NCI-H2081 treated with DMSO at 0.1 percent for 48 hours (cell line): ENCODE measurements around the gene ANGEL2.
A peak's percentile ranks its signal among the peaks of the same experiment; 100 is the strongest.
"Not testable (repeated sequence)": the region's sequence is repeated elsewhere in the genome, so short reads cannot be mapped to it uniquely, and the experiment has no call there.

ENCODE experiments used
- DNase-seq: peaks from one replicate; lab custom pipeline; 2025; lab: John Stamatoyannopoulos, UW

ANGEL2 gene, protein sequence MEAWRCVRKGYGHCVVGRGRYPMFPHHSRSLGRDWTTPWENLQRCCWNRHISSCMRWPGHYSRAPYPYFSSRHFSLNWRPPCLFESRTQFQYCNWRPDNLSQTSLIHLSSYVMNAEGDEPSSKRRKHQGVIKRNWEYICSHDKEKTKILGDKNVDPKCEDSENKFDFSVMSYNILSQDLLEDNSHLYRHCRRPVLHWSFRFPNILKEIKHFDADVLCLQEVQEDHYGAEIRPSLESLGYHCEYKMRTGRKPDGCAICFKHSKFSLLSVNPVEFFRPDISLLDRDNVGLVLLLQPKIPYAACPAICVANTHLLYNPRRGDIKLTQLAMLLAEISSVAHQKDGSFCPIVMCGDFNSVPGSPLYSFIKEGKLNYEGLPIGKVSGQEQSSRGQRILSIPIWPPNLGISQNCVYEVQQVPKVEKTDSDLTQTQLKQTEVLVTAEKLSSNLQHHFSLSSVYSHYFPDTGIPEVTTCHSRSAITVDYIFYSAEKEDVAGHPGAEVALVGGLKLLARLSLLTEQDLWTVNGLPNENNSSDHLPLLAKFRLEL

DNA sequence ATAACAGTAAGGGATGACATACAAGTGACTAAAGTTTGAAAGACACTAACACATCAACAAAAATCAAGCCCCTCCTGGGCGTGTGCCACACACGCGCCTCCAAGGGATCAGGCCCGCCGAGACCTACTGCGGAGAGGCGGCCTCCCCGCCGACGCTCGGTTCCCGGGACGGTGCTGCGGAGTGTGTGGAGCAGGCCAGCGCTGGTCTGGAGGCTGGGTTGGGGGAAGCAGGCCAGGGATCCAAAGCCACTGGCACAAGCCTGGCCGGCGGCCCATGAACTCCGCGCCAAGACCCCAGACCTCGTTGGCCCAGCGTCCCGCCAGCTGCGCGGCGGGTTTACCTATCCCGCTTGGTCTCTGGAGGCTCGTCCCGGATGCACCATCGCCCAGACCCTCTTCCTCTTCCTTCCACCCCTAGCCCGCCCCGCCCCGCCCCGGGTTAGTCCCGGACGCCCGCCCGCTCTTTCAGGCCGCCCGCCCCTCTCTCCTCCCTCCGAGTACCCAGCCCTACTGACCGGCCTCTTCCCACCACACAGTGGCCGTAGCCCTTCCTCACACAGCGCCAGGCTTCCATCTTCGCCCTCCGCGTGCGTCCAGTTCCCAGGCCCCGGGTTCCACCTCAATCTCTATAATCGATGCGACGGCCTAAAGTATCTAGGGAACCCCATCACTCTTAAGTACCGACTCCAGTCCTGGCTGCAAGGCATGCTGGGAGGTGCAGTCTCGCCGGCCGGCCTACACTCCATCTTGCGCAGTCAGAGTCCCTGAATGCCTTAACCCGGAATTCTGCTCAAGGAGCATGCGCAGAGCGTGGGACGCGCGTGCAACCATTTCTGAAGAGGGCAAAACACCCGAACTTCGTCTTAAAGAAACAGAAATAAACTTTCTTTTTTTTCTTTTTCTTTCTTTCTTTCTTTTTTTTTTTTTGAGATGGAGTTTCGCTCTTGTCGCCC, at the start of gene ANGEL2:
Gene ANGEL2, minus strand, starts transcription at position 769 of the 952 bp plus-strand sequence. Its CDS starts 196 bp downstream, at position 573.
- DNase-seq = peak; percentile 83

DNA sequence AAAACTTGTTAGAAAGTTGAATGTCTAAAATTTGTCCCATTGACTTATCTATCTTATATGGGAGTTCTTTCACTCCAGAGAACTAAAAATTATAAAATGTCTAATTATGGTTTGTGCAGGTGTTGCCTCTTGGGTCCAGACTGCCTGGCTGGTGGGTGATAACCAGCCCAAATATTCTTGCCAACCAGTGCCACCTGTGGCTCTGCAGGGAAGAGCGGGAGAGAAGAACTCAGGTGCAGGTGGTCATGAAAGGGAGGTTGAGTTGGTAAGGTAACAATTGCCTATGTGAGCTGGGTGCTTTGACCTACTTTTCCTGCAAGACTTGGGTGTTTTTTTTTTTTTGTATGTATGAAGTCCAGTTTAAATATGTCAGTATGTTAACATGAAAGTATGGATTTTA, 45.6 kb upstream of the ANGEL2 start:
- no peak for DNase-seq

DNA sequence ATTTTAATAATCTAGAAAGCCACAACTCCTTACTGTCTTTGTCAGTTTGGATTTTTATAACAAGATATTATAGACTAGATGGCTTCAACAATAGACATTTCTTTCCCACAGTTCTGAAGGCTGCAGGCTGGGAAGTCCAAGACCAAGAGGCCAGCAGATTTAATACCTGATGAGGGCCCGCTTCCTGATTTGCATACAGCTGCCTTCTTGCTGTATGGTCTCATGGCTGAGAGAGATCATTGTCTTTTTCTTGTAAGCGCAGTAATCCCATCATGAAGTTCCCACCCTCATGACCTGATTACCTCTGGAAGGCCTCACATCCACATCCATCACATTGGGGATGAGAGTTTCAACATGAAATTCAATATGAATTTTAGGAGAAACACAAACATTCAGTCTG, 45.2 kb upstream of the ANGEL2 start:
- no peak for DNase-seq

DNA sequence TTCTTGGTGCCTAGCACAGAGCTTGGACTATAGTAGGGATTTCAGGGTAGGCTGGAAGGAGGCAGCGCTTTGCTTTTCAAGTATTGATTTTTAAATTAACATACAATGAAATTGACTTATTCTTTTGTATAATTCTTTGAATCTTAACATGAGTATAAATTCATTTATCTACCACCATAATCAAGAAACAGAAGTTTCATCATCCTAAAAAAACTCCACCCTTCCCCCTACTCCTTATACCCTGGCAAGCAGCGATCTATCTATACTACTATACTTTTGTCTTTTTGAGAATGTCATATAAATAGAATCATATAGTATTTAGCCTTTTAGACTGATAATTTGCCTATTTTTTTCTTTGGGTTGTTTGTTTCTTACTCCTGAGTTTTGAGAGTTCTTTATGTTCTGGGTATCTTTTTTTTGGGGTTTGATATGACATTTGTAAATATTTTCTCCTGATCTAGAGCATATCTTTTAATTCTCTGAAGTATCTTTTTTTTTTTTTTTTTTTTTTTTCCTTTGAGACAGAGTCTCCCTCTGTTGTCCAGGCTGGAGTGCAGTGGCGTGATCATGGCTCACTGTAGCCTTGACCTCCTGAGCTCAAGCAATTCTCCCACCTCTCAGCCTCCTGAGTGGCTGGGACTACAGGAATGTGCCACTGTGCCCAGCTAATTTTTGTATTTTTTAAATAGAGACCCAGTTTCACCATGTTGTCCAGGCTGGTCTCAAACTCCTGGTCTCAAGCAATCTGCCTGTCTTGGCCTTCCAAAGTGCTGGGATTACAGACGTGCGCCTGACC, 41.8 kb upstream of the ANGEL2 start:
- no peak for DNase-seq

DNA sequence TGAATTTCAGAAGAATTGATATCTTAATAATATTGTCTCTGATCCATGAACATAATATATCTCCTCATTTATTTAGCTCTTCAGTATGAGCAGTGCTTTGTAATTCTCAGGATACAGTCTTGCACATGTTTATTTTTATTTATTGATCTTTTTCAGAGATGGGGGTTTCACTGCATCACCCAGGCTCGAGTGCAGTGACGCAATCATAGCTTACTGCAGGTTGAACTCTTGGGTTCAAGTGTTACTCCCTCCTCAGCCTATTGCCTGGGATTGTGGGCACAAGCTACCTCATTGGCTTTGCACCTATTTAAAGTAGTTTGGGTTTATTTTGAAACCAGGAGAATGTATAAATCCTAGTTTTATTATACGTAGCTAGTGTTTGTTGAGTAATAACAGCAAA, 40.1 kb upstream of the ANGEL2 start:
- DNase-seq = no peak

DNA sequence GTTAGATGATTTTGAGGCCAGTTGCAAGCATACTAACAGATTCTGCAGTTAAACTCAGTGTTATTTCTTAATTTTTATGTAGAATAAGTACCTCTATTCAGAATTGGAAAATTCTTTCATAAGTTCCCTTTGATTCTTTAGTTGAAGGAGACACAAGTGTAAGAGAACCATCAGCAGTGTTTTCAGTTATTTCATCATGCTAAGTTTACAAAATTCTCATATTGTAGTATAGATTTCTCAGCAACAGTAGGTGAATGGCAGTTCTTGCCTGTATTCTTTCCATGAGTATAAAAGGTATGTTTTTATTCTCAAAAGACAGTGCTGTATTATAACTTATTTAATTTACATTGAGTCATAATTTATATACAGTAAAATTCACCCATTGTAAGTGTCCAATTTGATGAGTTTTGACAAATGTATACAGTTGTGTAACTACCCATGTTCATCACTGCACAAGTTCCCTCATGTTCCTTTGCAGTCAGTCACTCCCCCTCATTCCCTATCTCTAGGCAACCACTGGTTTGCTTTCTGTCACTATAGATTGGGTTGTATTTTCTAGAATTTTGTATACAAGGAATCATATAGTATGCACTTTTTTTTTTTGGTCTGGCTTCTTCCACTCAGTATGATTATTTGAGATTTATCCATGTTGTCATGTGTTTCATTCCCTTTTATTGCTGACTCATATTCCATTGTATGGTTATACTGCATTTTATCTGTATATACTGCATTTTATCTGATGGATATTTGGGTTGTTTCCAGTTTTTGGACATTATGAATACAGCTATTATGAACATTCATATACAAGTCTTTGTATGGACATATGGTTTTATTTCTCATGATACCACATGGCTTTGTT, 39.3 kb upstream of the ANGEL2 start:
- DNase-seq = no peak

DNA sequence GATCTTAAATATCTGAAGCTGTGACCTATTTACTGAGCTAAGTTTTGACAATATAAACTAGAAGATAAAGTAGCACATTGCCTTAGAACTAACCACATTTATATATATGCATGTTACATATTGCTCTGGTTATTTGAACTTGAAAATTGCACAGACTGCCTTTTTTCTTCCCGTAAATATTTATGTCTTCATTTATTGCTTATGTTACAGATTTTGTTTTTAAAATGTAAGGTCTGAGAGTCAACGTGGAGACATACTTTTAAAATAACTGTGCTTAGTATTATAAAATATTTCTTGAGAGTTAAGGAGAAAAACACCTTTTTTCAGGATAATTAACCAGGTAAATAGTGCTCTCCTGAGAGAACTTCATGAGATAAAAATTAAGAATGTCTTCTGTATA, 38.5 kb upstream of the ANGEL2 start:
- DNase-seq = no peak

DNA sequence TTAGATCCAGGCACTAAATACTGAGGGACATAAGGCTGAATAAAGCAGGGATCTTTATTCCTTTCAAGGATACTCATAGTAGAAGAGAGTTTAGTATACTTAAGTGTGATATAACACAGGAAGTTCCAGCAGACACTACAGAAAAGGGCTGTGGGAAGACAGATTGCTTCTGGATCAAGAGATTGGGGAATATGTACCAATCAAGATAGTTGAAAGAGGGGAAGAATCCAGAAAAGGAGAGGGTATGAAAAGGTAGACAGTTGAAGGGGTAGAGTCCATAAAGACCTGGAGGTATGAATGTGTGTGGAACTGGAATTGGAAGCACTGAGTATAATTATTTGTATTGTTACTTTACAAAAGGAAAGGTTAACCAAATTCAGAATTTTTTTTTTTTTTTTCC, 37.8 kb upstream of the ANGEL2 start:
- no peak for DNase-seq

DNA sequence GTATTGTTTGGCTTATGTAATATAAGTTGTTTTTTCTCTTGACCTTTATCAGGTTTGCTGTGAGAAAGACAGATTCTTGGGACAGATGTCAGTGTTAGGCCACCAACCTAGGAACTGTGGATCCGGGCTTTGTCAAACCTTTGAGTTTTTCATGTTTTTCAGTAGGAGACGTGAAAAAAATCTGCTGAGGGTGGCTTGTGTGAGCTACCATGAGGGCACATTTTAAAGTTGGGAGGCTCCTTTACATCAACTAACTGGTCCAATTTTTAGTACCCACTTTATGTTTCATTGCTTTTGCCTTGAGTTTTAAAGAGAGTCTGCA, 36.2 kb upstream of the ANGEL2 start:
- no peak for DNase-seq

DNA sequence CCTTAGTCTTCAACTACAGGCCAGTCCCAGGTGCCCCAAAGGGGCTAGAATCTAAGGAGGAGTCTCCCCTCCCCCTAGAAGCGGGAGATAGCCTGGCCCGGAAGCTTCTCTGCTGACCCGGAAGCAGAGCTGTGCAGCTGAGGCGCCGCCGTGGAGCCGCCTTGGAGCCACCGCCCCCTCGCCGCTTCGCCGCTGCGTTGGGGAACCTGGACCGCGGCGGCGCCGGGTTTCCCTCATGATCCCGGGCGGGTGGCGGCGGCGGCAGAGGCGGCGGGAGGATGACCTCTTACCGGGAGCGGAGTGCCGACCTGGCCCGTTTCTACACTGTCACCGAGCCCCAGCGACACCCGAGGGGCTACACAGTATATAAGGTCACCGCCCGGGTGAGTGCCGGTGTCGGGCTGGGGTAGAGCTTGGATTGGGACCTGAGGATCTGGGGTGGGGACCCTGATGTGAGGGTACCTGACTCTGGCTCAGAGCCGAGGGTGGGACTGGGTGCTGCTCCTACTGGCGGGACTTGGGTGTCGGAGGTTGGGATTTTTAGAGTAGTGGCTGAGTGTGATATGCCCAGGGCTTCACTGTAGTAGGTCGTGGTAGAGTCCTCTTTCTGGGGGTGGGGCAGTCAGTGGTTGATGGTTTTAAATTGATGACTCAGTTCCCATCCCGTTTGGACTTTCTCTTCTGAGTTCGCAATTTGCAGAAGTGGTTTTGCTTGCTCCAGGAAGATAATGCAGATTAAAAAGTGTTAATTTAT, 35.6 kb upstream of the ANGEL2 start, which contains the start of gene RPS6KC1:
Gene RPS6KC1, plus strand, starts transcription at position 115 of the 754 bp plus-strand sequence. Its CDS starts 164 bp downstream, at position 279.
- DNase-seq = peak; percentile 70

DNA sequence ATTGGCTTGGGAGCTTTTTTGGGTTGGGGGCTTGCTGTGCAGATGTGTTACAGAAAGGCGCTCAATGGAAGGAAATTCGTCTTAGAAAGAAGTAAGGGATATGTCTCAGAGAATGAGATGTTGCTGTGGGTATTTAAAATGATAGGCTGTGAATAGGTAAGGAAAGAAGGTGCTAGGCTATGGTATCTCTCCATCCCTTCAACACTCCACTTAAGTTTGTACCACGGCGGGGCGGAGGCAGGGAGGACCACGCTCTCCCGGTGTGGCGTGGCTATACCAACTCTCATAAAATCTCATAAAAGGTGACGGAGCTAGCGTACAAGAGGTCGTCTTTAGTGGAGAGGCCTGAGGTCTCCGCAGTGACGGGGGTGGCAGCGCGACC, 35.1 kb upstream of the ANGEL2 start:
- no peak for DNase-seq

DNA sequence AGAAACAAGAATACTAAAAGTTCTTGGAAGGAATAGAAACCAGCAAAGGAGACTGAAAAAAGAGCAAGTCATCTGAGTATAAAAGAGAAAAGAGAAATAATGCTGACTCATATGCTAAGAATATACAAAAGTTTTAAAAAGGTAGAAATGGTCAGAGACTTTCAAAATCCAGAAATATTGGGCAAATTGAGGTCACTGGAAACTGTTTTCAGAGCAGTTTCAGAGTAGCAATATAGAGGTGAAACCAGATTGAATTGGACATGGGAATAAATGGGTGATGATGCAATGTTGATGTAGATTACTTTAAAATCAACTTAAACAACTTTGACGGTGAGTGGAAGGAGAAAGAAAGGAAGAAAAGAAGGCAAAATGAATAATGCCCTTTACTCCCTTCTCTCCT, 33.6 kb upstream of the ANGEL2 start:
- no peak for DNase-seq

DNA sequence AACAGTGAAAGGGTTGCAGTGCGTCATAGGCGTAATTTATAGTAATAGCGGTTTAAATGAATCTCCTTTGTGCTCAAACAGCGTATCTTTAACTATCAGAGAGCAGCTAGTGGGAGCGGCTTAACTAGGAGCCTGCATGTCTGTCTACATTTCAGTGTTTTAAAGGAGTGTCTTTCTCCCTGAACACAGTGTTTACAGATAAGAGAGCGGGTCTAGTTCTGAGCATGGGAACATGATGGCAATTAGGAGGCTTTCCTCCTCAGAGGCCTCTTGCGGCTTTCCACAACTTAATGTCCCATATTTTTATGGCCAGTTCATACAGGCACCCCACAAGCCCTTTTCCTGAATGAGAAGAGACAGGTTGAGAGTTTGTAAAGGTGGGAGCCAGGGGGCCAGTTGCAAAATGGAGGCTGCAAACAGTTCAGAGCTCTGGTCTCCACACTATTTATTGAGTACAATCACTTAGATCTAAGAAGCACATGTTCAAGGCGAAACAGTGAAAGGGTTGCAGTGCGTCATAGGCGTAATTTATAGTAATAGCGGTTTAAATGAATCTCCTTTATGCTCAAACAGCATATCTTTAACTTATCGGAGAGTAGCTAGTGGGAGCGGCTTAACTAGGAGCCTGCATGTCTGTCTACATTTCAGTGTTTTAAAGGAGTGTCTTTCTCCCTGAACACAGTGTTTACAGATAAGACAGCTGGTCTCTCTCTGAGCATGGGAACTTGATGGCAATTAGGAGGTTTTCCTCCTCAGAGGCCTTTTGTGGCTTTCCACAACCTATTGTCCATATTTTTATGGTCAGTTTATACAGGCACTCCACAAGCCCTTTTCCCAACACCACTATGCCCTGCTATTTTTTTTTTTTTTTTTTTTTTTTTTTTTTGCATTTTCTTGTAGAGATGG, 29.9 kb upstream of the ANGEL2 start:
- DNase-seq = not testable (repeated sequence)

DNA sequence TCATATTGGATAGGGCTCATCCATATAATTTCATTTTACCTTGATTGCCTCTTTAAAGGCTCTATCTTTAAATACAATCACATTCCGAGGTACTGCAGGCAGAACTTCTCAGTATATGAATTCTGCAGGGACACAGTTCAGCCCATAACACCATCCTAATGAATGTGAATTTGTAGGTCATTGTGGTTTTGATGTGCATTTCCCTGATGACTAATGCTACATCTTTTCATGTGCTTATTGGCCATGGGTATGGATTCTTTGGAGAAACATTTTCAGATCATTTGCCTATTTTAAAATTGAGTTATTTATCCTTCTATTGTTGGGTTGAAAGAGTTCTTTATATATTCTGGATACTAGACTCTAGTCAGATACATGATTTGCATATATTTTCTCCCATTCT, 25.8 kb upstream of the ANGEL2 start:
- DNase-seq = no peak

DNA sequence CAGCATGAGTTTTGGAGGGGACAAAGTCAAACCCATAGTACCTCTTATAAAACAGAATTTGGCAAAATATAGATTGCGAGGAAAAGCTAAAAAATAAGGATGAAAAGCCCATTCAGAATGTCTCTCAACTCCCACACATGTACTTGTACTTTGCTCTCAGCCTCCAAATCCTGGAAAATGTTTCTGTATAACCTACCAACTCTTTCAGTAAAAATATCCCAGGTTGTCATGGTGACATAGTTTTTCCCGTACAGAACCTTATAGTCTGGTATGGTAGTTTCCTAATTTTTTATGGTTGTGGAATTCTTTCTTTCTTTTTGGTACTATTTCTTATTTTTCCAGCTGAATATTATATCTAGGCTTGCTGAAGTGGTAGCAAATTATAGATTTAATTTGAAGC, 19.9 kb upstream of the ANGEL2 start:
- no peak for DNase-seq

DNA sequence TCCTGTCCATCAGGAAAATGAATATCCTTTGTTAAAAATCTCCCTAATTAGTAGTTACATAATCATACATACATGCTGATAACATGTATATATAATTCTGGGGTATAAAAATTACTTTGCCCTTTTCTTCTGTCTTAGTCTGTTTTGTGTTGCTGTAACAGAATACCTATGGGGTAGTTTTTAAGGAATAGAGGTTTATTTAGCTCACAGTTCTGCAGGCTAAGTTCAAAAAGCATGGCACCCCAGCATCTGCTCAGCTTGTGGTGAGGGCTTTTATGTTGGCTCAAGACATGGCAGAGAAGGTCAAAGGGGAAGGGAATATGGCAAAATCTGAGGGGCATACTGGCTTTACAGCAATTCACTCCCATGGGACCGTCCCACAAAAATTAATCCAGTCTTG, 19.0 kb upstream of the ANGEL2 start:
- no peak for DNase-seq

DNA sequence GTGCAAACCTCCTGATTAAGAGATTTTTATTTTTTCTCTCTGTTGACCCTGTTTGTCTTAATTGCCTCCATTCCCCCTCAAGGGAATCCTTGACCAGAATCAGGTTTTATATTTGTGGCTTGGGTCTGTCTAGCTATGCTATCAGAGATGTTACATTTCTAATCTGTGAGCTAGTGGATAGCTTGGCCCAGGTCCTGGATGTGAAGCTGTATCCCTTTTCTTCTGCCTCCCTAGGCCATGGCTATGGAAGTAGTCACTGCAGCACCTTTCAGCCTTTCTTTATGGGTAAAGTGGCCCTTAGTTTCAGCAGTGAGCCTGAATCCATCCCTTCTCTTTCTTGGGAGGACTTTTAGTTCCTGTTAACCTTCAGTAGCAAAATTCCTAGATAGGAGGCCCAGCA, 17.0 kb upstream of the ANGEL2 start:
- DNase-seq = no peak

DNA sequence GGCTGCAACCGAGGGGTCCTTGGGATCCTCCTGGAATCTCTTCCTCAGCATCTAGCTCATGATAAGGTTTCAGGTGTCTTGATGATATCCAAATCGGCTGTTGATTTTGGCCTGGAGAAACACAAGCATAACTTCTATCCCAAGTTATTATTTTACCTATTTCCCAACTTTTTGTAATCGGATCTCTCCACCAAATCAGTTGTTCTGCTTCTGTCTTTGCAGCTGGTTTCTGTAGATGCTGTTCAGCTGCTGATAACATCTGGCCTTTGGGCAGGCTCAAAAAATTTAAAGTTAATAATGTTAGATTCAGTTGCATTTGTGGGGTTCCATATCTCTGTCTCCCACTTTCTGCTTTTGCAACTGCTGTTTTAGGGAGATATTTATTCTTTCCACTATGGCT, 11.4 kb upstream of the ANGEL2 start:
- not testable (repeated sequence) for DNase-seq

DNA sequence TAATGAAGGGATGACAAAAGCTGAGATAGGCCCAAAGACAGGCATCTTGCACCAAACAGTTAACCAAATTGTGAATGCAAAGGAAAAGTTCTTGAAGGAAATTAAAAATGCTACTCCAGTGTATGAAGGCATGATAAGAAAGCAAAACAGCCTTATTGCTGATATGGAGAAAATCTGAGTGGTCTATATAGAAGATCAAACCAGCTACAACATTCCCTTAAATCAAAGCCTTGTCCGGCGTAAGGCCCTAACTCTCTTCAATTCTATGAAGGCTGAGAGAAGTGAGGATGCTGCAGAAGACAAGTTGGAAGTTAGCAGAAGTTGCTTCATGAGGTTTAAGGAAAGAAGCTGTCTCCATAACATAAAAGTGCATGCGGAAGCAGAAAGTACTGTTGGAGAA, 4.3 kb upstream of the ANGEL2 start:
- DNase-seq = no peak
